LoVo (cell line): ENCODE measurements around the gene ATP13A2.
"Not testable (repeated sequence)": the region's sequence is repeated elsewhere in the genome, so short reads cannot be mapped to it uniquely, and the experiment has no call there.

Experiments
- DNase-seq: peaks from one replicate; pipeline ENCODE4 v3.0.0-alpha.2; 2016; ENCODE audit warnings: low spot score

Gene ATP13A2

GRCh38 chr1:16957731-16958130 is 54.0 kb downstream of the ATP13A2 start:
- DNase-seq = no peak

DNA sequence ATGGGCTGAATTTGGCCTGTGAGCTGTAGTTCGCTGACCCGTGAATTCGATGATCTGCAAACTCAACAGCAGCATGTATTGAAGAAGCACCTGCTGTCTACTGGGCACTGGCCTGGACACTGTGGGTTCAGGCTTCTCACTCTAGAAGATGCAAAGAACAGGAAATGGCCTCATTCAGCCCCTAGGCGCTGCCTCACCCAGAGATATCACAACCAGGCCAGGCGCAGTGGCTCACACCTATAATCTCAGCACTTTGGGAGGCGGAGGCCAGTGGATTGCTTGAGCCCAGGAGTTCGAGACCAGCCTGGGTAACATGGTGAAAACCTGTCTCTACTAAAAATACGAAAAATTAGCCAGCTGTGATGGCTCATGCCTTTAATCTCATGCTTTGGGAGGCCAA is 55.0 kb downstream of the ATP13A2 start:
- DNase-seq = no peak

DNA sequence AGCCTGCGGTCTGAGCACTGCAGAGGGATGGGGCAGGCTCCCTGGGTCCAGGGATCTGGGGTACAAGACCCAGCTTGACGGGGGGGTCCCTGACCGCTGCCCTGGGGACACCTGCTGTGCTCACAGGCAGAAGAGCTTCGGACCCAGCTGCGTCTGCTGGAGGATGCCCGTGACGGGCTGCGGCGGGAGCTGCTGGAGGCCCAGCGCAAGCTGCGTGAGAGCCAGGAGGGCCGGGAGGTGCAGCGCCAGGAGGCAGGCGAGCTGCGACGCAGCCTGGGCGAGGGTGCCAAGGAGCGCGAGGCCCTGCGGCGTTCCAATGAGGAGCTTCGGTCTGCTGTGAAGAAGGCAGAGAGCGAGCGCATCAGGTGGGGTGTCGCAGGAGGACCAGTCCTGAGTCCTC is 56.5 kb downstream of the ATP13A2 start:
- DNase-seq = no peak

- no peak for DNase-seq
Measured at GRCh38 chr1:16954579-16954978, 57.1 kb downstream of the ATP13A2 start.

GRCh38 chr1:16952376-16952775 is 59.4 kb downstream of the ATP13A2 start:
- not testable (repeated sequence) for DNase-seq

GRCh38 chr1:16949026-16949425 is 62.7 kb downstream of the ATP13A2 start:
- DNase-seq = not testable (repeated sequence)

GRCh38 chr1:16948282-16948891 is 63.3 kb downstream of the ATP13A2 start:
- DNase-seq = not testable (repeated sequence)

DNA sequence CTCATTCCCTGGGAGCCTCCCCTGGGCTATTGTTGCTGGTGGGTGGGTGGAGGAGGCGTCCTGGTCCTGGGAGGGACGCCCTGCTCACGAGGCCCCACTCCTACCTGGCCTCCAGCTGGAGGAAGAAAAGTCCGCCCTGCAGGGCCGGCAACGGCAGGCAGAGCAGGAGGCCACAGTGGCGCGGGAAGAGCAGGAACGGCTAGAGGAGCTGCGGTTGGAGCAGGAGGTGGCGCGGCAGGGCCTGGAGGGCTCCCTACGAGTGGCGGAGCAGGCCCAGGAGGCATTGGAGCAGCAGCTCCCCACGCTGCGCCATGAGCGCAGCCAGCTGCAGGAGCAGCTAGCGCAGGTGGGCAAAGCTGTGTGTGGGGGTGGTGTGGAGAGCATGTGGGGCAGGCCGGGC is 65.1 kb downstream of the ATP13A2 start:
- no peak for DNase-seq

GRCh38 chr1:16946185-16946584 is 65.5 kb downstream of the ATP13A2 start:
- DNase-seq = not testable (repeated sequence)

GRCh38 chr1:16945512-16945911 is 66.2 kb downstream of the ATP13A2 start:
- not testable (repeated sequence) for DNase-seq

DNA sequence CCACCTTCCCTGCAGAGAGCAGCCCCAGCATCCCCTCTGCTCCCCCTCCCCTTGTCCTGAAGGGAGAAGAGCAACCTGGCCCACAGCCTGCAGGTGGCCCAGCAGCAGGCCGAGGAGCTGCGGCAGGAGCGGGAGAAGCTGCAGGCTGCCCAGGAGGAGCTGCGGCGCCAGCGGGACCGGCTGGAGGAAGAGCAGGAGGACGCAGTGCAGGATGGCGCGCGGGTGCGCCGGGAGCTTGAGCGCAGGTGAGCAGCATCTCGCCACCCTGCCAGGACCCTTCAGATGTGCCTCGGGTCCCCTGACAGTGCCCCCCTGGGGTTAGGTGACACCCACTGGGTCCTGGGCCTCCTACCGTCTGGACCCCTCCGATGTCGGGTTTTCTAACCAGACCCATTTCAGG is 67.7 kb downstream of the ATP13A2 start:
- no peak for DNase-seq

DNA sequence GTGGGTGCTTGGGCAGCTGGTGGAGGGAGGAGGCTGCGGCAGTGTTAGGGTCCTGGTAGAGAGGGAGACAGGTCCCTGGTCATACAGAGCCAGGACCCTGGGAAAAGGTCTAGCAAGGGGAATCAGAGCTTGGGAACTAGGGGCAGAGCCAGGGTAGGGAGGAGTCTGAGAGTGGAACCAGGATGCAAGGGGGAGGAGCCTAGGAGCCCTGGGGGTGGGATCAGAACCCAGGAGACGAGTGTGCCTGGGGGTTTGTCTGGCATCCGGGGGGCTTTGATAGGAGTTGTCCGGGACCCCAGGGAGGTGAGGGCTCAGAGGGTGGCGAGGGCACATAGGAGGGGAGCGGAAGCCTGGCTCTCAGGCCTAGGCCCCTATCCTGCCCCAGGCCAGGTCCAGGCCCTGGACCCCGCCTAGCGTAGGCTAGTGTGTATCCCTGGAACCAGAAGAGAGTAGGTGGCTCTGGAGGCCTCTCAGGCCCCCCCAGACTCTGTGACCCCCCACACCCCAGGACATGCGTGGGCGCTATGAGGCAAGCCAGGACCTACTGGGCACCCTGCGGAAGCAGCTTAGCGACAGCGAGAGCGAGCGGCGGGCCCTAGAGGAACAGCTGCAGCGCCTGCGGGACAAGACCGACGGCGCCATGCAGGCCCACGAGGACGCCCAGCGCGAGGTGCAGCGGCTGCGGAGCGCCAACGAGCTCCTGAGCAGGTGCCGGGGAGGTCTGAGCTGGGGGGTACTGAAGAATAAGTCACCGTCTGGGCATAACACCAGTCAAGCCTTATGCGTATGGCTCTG is 72.1 kb downstream of the ATP13A2 start:
- DNase-seq = not testable (repeated sequence)

DNA sequence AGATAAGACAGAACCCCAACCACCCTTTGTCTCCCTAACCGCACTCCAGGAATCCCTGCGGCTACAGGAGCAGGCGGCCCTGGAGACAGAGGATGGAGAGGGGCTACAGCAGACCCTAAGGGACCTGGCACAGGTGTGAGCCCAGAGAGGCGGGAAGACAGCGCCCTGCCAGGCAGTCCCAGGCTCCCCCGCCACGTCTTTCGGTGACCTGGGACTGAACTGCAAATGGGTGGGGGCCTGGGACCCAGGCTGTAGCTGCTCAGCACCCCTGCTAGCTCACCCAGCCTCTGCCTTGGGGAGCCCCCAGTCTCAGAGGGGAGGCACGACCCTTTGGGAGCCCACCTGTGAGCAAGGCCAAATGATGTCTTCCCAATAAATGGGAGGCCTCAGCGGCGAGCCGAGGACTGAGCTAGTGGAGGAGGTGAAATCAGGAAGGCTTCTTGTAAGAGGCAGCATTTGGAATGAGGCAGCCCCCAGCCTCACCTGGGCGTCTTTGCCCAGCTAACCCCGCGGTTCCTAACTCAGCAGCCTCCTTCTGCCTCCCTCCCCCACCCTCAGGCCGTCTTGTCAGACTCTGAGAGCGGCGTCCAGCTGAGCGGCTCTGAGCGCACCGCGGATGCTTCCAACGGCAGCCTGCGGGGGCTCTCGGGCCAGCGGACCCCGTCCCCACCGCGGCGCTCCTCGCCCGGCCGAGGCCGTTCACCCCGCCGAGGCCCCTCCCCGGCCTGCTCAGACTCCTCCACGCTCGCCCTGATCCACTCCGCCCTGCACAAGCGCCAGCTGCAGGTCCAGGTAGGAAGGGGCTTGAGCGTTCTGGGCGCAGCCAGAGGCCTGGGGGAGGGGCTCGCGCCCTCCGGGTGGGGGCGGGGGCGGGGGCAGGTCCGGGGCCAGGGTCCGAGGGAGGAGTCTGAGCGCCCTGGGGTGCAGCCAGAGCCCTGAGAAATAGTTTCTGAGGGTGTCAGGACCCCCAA is 73.1 kb downstream of the ATP13A2 start:
- no peak for DNase-seq

- DNase-seq = not testable (repeated sequence)
Measured at GRCh38 chr1:16936580-16936979, 75.1 kb downstream of the ATP13A2 start.
